Activated CD8-positive, alpha-beta T cell treated with anti-CD3 and anti-CD28 coated beads for 36 hours (primary cell): ENCODE data around the gene MAPK1. TPM values are rescaled to one million over a fixed set of nuclear protein-coding genes. Genes with fewer than 3 reads are reported as not detected.

Experiments used
- ATAC-seq: fragments of 200-7000 bp; cut with Tn5 transposase; one replicate; pipeline ENCODE4 v1.10.0; 2021; ENCODE audit warnings: mild to moderate bottlenecking, moderate library complexity
- CTCF ChIA-PET: fragments of 350-600 bp; sonication (Branson Sonifier 250); formaldehyde crosslinking; loops from one replicate; lab custom pipeline; 2021; ENCODE audit warnings: antibody characterized with exemption; lab: Charles Lee
- POLR2A ChIA-PET: fragments of 350-600 bp; sonication (Branson Sonifier 250); formaldehyde crosslinking; loops from one replicate; lab custom pipeline; 2021; ENCODE audit warnings: antibody characterized with exemption; lab: Charles Lee
- DNase-seq: peaks from one replicate; pipeline ENCODE4 v3.0.0-alpha.2; 2020
- H3K27ac Mint-ChIP-seq: one replicate; pipeline ENCODE4 v1.8.0; 2021; ENCODE audit warnings: mild to moderate bottlenecking, mixed read lengths
- H3K27me3 Mint-ChIP-seq: one replicate; pipeline ENCODE4 v1.8.0; 2021; ENCODE audit warnings: mixed read lengths
- H3K36me3 Mint-ChIP-seq: one replicate; pipeline ENCODE4 v1.8.0; 2021; ENCODE audit warnings: low read depth, mixed read lengths
- H3K4me1 Mint-ChIP-seq: one replicate; pipeline ENCODE4 v1.8.0; 2021; ENCODE audit warnings: low read depth, mixed read lengths
- H3K4me3 Mint-ChIP-seq: one replicate; pipeline ENCODE4 v1.8.0; 2021; ENCODE audit warnings: mild to moderate bottlenecking, moderate library complexity, mixed read lengths
- H3K9me3 Mint-ChIP-seq: one replicate; pipeline ENCODE4 v1.8.0; 2021; ENCODE audit warnings: mixed read lengths
- CTCF ChIP-seq: fragments of 200-600 bp; IDR thresholded peaks from one replicate; pipeline ENCODE4 v1.8.0; 2022; ENCODE audit warnings: antibody characterized with exemption, mild to moderate bottlenecking
- intact Hi-C: fragments of 100-400 bp; cut with micrococcal nuclease; formaldehyde crosslinking; loops from one replicate; pipeline ENCODE4 v1.10.0; 2022
- total RNA-seq, 2 experiments: library from RNA; stranded (reverse); gene quantifications; one replicate each; pipeline ENCODE4 v1.2.3, GENCODE V29; 2021

Gene MAPK1
- total RNA-seq, 2 experiments from 2014 or later, result 87.1 to 93.4 TPM

GRCh38 chr22:21761994-21762680, 105.3 kb downstream of the MAPK1 start:
- DNase-seq, result no peak
- H3K27ac Mint-ChIP-seq, result peak overlapping the region; percentile 44
- intact Hi-C loops, result loop anchor here (5.0 to 10.0 kb wide), 2 partner anchors 53 to 105 kb away; partner anchors contain the start of gene MAPK1
- no peak overlapping the region for H3K4me3 Mint-ChIP-seq
- H3K9me3 Mint-ChIP-seq, result no peaks in the 10 kb centered on the region
- POLR2A ChIA-PET, result interaction anchor here (1.2 to 2.5 kb wide), 4 partner anchors 9 to 105 kb away, joined by 3 to 10 read pairs (median 6); partner anchors contain the start of genes MAPK1 and YPEL1
- peaks cover 68% of the 10 kb centered on the region for H3K4me1 Mint-ChIP-seq
- no peak for ATAC-seq
- no peaks in the 10 kb centered on the region for H3K27me3 Mint-ChIP-seq
- CTCF ChIA-PET, result interaction anchor here (0.9 to 1.6 kb wide), 8 partner anchors 9 to 176 kb away, joined by 3 to 5 read pairs (median 3); no protein-coding TSS in a partner anchor
- no peak for TF ChIP-seq CTCF
- H3K36me3 Mint-ChIP-seq, result peaks cover 64% of the 10 kb centered on the region

- Mint-ChIP-seq H3K27me3 (no peaks in the 10 kb centered on the region), H3K9me3 (no peaks in the 10 kb centered on the region), H3K36me3 (peaks cover 58% of the 10 kb centered on the region), H3K27ac (no peak overlapping the region), H3K4me1 (peaks cover 58% of the 10 kb centered on the region), H3K4me3 (no peak overlapping the region)
- peak; percentile 50 for DNase-seq
- ATAC-seq, result peak; percentile 18
- CTCF ChIA-PET, result interaction anchor here (0.8 to 1.3 kb wide), 3 partner anchors 17 to 177 kb away, joined by 3 read pairs; no protein-coding TSS in a partner anchor
- intact Hi-C loops, result loop anchor here (5.0 to 10.0 kb wide), 2 partner anchors 54 to 106 kb away; partner anchors contain the start of gene MAPK1
- TF ChIP-seq CTCF, result no peak
- POLR2A ChIA-PET, result interaction anchor here (1.2 to 2.5 kb wide), 2 partner anchors 10 to 25 kb away, joined by 3 to 10 read pairs; partner anchors contain the start of gene YPEL1
Measured at GRCh38 chr22:21761086-21761485, 106.4 kb downstream of the MAPK1 start.

GRCh38 chr22:21760640-21761039, 106.8 kb downstream of the MAPK1 start:
- no peak for DNase-seq
- intact Hi-C loops, result loop anchor here (5.0 to 10.0 kb wide), 2 partner anchors 54 to 107 kb away; partner anchors contain the start of gene MAPK1
- no peaks in the 10 kb centered on the region for H3K27me3 Mint-ChIP-seq
- ChIA-PET POLR2A (no interaction called here), CTCF (interaction anchor here (0.8 to 1.3 kb wide), 2 partner anchors 34 to 177 kb away, joined by 3 read pairs; no protein-coding TSS in a partner anchor)
- no peak for TF ChIP-seq CTCF
- peaks cover 54% of the 10 kb centered on the region for H3K36me3 Mint-ChIP-seq
- H3K9me3 Mint-ChIP-seq, result no peaks in the 10 kb centered on the region
- no peak overlapping the region for H3K27ac Mint-ChIP-seq
- no peak overlapping the region for H3K4me3 Mint-ChIP-seq
- H3K4me1 Mint-ChIP-seq, result peaks cover 55% of the 10 kb centered on the region
- no peak for ATAC-seq

- Mint-ChIP-seq H3K9me3 (no peaks in the 10 kb centered on the region), H3K36me3 (peaks cover 46% of the 10 kb centered on the region), H3K4me1 (peaks cover 47% of the 10 kb centered on the region), H3K4me3 (no peak overlapping the region), H3K27me3 (no peaks in the 10 kb centered on the region), H3K27ac (no peak overlapping the region)
- TF ChIP-seq CTCF, result no peak
- no peak for DNase-seq
- ATAC-seq, result no peak
- ChIA-PET POLR2A (no interaction called here), CTCF (no interaction called here)
- intact Hi-C loops, result loop anchor here (5.0 to 10.0 kb wide), 2 partner anchors 55 to 107 kb away; partner anchors contain the start of gene MAPK1
Measured at GRCh38 chr22:21759646-21760376, 107.6 kb downstream of the MAPK1 start.
